Ishikawa (cell line): ENCODE measurements around the gene PTGIR.

ENCODE experiments used
- CEBPB ChIP-seq: IDR thresholded peaks from 2 replicates; pipeline ENCODE4 v1.6.1; 2012
- CREB1 ChIP-seq: IDR thresholded peaks from 2 replicates; pipeline ENCODE4 v1.6.1; 2012; ENCODE audit warnings: low read depth
- EGR1 ChIP-seq: IDR thresholded peaks from 2 replicates; pipeline ENCODE4 v1.6.1; 2012
- EP300 ChIP-seq: IDR thresholded peaks from 2 replicates; pipeline ENCODE4 v1.6.1; 2012; ENCODE audit warnings: borderline replicate concordance
- FOXM1 ChIP-seq: IDR thresholded peaks from 2 replicates; pipeline ENCODE4 v1.6.1; 2012; ENCODE audit warnings: low read depth, borderline replicate concordance
- MAX ChIP-seq: IDR thresholded peaks from 2 replicates; pipeline ENCODE4 v1.6.1; 2012
- NFIC ChIP-seq: IDR thresholded peaks from 2 replicates; pipeline ENCODE4 v1.6.1; 2012
- RAD21 ChIP-seq: IDR thresholded peaks from 2 replicates; pipeline ENCODE4 v1.6.1; 2012; ENCODE audit warnings: low read depth
- REST ChIP-seq: IDR thresholded peaks from 2 replicates; pipeline ENCODE4 v1.6.1; 2012; ENCODE audit warnings: low read depth, mild to moderate bottlenecking
- TAF1 ChIP-seq: IDR thresholded peaks from 2 replicates; pipeline ENCODE4 v1.6.1; 2012; ENCODE audit warnings: low read depth, mild to moderate bottlenecking
- TCF12 ChIP-seq: IDR thresholded peaks from 2 replicates; pipeline ENCODE4 v1.6.1; 2012; ENCODE audit warnings: low read depth
- TEAD4 ChIP-seq: IDR thresholded peaks from 2 replicates; pipeline ENCODE4 v1.6.1; 2012
- YY1 ChIP-seq: IDR thresholded peaks from 2 replicates; pipeline ENCODE4 v1.6.1; 2012; ENCODE audit warnings: low read depth
- ZBTB7A ChIP-seq: IDR thresholded peaks from 2 replicates; pipeline ENCODE4 v1.6.1; 2012; ENCODE audit warnings: low read depth
- TF ChIP-seq, protein P1 (sequence below): IDR thresholded peaks from 2 replicates; pipeline ENCODE4 v1.6.1; 2012

Gene PTGIR

GRCh38 chr19:46629546-46630025, 4.7 kb upstream of the PTGIR start:
- TF ChIP-seq EP300 (no peak), YY1 (no peak), TAF1 (no peak), CEBPB (no peak), NFIC (no peak), RAD21 (no peak), CREB1 (no peak), EGR1 (no peak), FOXM1 (no peak), TEAD4 (no peak), MAX (no peak), TCF12 (no peak), ZBTB7A (no peak), REST (no peak)
- TF ChIP-seq, protein P1, sequence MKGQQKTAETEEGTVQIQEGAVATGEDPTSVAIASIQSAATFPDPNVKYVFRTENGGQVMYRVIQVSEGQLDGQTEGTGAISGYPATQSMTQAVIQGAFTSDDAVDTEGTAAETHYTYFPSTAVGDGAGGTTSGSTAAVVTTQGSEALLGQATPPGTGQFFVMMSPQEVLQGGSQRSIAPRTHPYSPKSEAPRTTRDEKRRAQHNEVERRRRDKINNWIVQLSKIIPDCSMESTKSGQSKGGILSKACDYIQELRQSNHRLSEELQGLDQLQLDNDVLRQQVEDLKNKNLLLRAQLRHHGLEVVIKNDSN: no peak

DNA sequence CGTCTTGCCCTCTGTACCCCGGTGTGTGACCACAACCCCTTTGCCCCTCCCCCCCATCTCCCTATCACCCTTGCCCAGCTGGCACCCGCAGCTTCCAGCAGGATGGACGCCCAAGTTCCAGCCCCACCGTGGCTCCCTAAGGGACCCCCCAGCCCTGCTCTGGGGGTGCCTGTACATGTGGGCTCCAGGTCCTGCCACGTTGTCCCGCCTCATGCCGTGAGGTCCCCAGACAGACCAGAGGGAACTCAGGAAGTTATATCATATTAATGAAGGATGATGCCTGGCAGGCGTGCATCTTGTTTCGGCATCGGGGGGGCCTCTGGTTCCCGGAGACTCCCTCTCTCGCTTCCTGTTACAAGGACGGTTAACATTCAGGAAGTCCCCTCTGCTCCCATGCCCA, 1.6 kb upstream of the PTGIR start:
- TF ChIP-seq RAD21 (no peak), MAX (no peak), TEAD4 (no peak), FOXM1 (no peak), EP300 (no peak)
- TF ChIP-seq, protein P1: no peak

DNA sequence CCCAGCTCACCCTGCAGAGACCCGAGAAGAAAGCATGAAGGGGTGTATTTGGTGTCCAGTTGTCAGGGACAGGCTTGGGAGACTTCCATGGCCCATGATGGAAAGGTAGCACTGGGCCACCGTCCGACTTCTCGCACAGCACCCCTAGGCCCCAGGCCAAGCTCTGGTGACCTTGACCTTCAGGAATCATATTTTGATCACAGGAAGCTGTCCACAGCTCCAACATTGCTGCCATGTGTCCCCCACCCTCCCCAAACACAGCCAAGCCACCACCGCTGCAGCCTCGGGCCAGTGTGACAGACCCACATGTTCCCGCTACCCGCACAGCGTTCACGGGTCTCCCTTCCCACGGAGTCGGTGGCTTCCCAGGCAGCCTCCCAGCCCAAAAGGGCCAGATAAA, 842 bp upstream of the PTGIR start:
- no peak for TF ChIP-seq NFIC

- TF ChIP-seq TAF1: no peak
- no peak for TF ChIP-seq CEBPB
- no peak for TF ChIP-seq CREB1
- no peak for TF ChIP-seq NFIC
- TF ChIP-seq MAX: no peak
- TF ChIP-seq EP300: no peak
Observed at GRCh38 chr19:46623915-46624502, 880 bp downstream of the PTGIR start.

DNA sequence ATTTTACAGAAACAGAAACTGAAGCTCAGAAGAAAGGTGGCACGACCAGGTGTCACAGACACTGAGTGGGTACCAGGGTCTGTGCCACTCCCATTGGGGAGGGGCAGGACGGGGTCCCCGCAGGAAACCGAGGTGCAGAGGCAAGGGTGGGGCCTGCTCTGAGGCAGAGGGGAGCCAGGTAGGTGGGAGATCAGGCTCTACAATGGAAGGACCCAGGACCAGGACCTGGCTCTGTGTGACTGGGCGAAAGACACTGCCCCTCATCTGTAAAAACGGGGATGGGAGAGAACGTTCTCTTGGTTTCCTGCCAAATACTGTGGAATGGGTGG, 2.8 kb downstream of the PTGIR start:
- TF ChIP-seq TEAD4: no peak
- no peak for TF ChIP-seq EP300
- TF ChIP-seq NFIC: no peak
- no peak for TF ChIP-seq ZBTB7A

DNA sequence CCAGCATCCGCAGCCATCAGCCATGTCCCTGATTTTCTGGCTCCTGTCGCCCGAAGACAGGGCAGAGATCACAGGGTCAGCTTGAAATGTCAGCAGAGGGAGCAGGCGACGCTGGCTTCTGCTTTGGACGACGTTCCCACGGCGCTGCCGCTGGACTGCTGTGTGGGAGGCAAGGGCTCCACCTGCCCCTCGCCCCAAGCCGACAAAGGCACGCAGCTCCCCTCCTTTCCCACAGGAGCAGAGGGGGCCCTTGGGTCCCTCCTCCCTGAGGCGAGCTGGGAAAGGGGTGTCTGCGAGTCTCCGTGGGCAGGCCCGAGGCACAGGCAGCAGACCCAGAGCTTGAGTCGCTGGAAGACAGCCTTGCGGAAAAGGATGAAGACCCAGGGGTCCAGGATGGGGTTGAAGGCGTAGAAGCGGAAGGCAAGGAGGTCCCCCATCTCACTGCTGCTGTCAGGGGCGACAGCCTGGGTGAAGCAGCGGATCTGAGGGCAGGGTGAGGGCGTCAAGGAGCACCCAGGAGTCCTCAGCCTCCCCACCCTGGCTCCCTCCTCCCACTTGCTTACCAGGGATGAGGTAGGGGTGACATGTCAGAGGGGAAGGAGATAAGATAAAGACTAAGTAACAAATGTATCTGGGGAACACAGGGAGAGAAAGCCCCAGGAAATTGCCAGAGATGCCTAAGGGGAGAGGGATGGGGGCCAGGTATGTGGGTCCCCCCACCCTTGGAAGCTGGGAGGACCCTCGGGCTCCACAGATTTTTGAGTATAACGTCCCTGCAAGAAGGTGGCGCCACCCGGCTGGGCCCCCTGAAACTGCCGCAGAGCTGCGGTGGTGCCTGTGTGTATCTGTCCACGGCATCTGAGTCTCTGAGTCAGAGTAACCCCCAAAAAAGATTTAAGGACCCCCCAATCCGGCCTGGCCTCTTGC, 3.4 kb downstream of the PTGIR start:
- no peak for TF ChIP-seq YY1
- no peak for TF ChIP-seq RAD21
- TF ChIP-seq TAF1: no peak
- TF ChIP-seq TEAD4: no peak
- no peak for TF ChIP-seq REST
- TF ChIP-seq EGR1: no peak
- no peak for TF ChIP-seq ZBTB7A
- no peak for TF ChIP-seq TCF12
- TF ChIP-seq NFIC: no peak
- TF ChIP-seq, protein P1: no peak
- no peak for TF ChIP-seq MAX
- no peak for TF ChIP-seq FOXM1
- TF ChIP-seq CEBPB: no peak
- no peak for TF ChIP-seq CREB1
- no peak for TF ChIP-seq EP300
